WTC11 (cell line): ENCODE measurements around the gene DTX1. TPM values are rescaled to one million over a fixed set of nuclear protein-coding genes. Genes with fewer than 3 reads are reported as not detected.

Experiments
- ATAC-seq: fragments of 200-7000 bp; cut with Tn5 transposase; 2 replicates; pipeline ENCODE4 v1.10.0; 2021; ENCODE audit warnings: mild to moderate bottlenecking, moderate library complexity
- CTCF ChIA-PET: fragments of 300-600 bp; sonication (Branson Sonifier 250); formaldehyde crosslinking; loops from one replicate; lab custom pipeline; 2021; ENCODE audit warnings: antibody characterized with exemption; lab: Charles Lee
- POLR2A ChIA-PET: fragments of 350-600 bp; sonication (Branson Sonifier 250); formaldehyde crosslinking; loops from one replicate; lab custom pipeline; 2021; ENCODE audit warnings: antibody characterized with exemption; lab: Charles Lee
- DNase-seq: peaks from one replicate; pipeline ENCODE4 v3.0.0; 2021; ENCODE audit warnings: low spot score
- H3K27ac Mint-ChIP-seq: 2 replicates; pipeline ENCODE4 v1.8.0; 2021; ENCODE audit warnings: mixed read lengths
- H3K27me3 Mint-ChIP-seq: 2 replicates; pipeline ENCODE4 v1.8.0; 2021; ENCODE audit warnings: low read depth, mild to moderate bottlenecking, moderate library complexity, mixed read lengths
- H3K36me3 Mint-ChIP-seq: 2 replicates; pipeline ENCODE4 v1.8.0; 2021; ENCODE audit warnings: mixed read lengths
- H3K4me1 Mint-ChIP-seq: 2 replicates; pipeline ENCODE4 v1.8.0; 2022; ENCODE audit warnings: mixed read lengths
- H3K4me3 Mint-ChIP-seq: 2 replicates; pipeline ENCODE4 v1.8.0; 2021; ENCODE audit warnings: mild to moderate bottlenecking, moderate library complexity, mixed read lengths
- H3K9me3 Mint-ChIP-seq: 2 replicates; pipeline ENCODE4 v1.8.0; 2021; ENCODE audit warnings: mixed read lengths
- EMX1 ChIP-seq: fragments of 250-450 bp; sonication (Bioruptor Pico); IDR thresholded peaks from 2 replicates; pipeline ENCODE4 v1.8.0; 2021; ENCODE audit warnings: mild to moderate bottlenecking
- FOXJ3 ChIP-seq: sonication (generic); formaldehyde crosslinking; IDR thresholded peaks from 2 replicates; pipeline ENCODE4 v1.9.0; 2021; ENCODE audit warnings: missing genetic modification reagents, mild to moderate bottlenecking, borderline replicate concordance
- FOXK1 ChIP-seq: sonication (generic); formaldehyde crosslinking; IDR thresholded peaks from 2 replicates; pipeline ENCODE4 v1.8.0; 2022; ENCODE audit warnings: mild to moderate bottlenecking, moderate library complexity, missing genetic modification reagents
- NFATC4 ChIP-seq: fragments of 250-450 bp; sonication (Bioruptor Pico); IDR thresholded peaks from 2 replicates; pipeline ENCODE4 v1.9.0; 2021; ENCODE audit warnings: mild to moderate bottlenecking
- NFE2L1 ChIP-seq: sonication (generic); formaldehyde crosslinking; IDR thresholded peaks from 2 replicates; pipeline ENCODE4 v1.8.1; 2023; ENCODE audit warnings: missing genetic modification reagents
- NFYB ChIP-seq: sonication (generic); formaldehyde crosslinking; conservative IDR thresholded peaks from 2 replicates; pipeline ENCODE4 v1.8.0; 2022; ENCODE audit warnings: low read depth, missing genetic modification reagents
- NR3C1 ChIP-seq: sonication (generic); formaldehyde crosslinking; conservative IDR thresholded peaks from 2 replicates; pipeline ENCODE4 v1.8.1; 2023; ENCODE audit warnings: low read depth, mild to moderate bottlenecking, missing genetic modification reagents
- OVOL2 ChIP-seq: fragments of 250-450 bp; sonication (Bioruptor Pico); IDR thresholded peaks from 2 replicates; pipeline ENCODE4 v1.9.0; 2021; ENCODE audit warnings: mild to moderate bottlenecking, borderline replicate concordance
- PRRX2 ChIP-seq: fragments of 250-450 bp; sonication (Bioruptor Pico); IDR thresholded peaks from 2 replicates; pipeline ENCODE4 v1.8.0; 2021; ENCODE audit warnings: mild to moderate bottlenecking
- ZNF232 ChIP-seq: sonication (generic); formaldehyde crosslinking; IDR thresholded peaks from 2 replicates; pipeline ENCODE4 v1.8.0; 2022; ENCODE audit warnings: mild to moderate bottlenecking, missing genetic modification reagents
- ZNF423 ChIP-seq: fragments of 250-450 bp; sonication (Bioruptor Pico); IDR thresholded peaks from 2 replicates; pipeline ENCODE4 v2.1.2; 2022; ENCODE audit warnings: mild to moderate bottlenecking, moderate library complexity
- total RNA-seq: library from RNA; stranded (reverse); gene quantifications from 3 replicates; pipeline ENCODE4 v1.2.3, GENCODE V29; 2021
- TF ChIP-seq, protein P1 (sequence below): sonication (generic); formaldehyde crosslinking; IDR thresholded peaks from 2 replicates; pipeline ENCODE4 v1.8.0; 2022; ENCODE audit warnings: mild to moderate bottlenecking, missing genetic modification reagents
- TF ChIP-seq, protein P2 (sequence below): fragments of 250-450 bp; sonication (Bioruptor Pico); conservative IDR thresholded peaks from 2 replicates; pipeline ENCODE4 v1.9.0; 2021; ENCODE audit warnings: mild to moderate bottlenecking
- TF ChIP-seq, protein P3 (sequence below): sonication (generic); formaldehyde crosslinking; IDR thresholded peaks from 2 replicates; pipeline ENCODE4 v1.8.1; 2023; ENCODE audit warnings: mild to moderate bottlenecking, missing genetic modification reagents, borderline replicate concordance
- TF ChIP-seq, protein P4 (sequence below): sonication (generic); formaldehyde crosslinking; IDR thresholded peaks from 2 replicates; pipeline ENCODE4 v1.8.0; 2023; ENCODE audit warnings: missing genetic modification reagents
- TF ChIP-seq, protein P5 (sequence below): sonication (generic); formaldehyde crosslinking; IDR thresholded peaks from 2 replicates; pipeline ENCODE4 v1.8.1; 2023; ENCODE audit warnings: mild to moderate bottlenecking, moderate library complexity, missing genetic modification reagents
- TF ChIP-seq, protein P6 (sequence below): sonication (generic); formaldehyde crosslinking; IDR thresholded peaks from 2 replicates; pipeline ENCODE4 v1.8.1; 2022; ENCODE audit warnings: mild to moderate bottlenecking, missing genetic modification reagents, moderate library complexity, borderline replicate concordance
- TF ChIP-seq, protein P7 (sequence below): sonication (generic); formaldehyde crosslinking; IDR thresholded peaks from 2 replicates; pipeline ENCODE4 v1.8.1; 2022; ENCODE audit warnings: missing genetic modification reagents, borderline replicate concordance

The DTX1 gene
- total RNA-seq, 1 experiment from 2014 or later: 6.2 TPM

DNA sequence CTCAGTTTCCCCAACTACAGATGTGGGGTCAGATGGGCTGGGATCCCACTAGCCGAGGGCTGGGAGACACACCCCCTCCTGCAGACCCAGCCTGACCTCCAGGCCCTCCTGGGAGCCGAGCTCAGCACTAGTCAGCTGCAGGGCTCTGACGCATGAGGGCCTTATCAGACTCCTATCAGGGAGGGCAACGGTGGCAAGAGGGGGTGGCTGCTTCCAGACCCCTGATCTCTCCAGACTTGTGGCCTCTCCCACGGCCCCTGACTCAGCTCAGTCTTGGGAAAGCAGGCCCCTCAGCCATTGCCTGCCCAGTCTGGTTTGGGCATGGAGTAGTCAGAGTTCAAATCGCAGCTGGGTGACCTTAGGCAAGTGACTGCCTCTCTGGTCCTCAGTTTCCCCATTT, 76.5 kb downstream of the DTX1 start:
- H3K4me3 Mint-ChIP-seq: no peak overlapping the region
- ATAC-seq: no peak
- TF ChIP-seq NFATC4 (no peak), FOXJ3 (no peak), PRRX2 (CRISPR knock-in tag) (no peak), NR3C1 (no peak), OVOL2 (CRISPR knock-in tag) (no peak), EMX1 (CRISPR knock-in tag) (no peak), NFE2L1 (no peak), FOXK1 (CRISPR knock-in tag) (no peak), NFYB (CRISPR knock-in tag) (no peak), ZNF423 (CRISPR knock-in tag) (no peak), ZNF232 (no peak)
- TF ChIP-seq, protein P1, sequence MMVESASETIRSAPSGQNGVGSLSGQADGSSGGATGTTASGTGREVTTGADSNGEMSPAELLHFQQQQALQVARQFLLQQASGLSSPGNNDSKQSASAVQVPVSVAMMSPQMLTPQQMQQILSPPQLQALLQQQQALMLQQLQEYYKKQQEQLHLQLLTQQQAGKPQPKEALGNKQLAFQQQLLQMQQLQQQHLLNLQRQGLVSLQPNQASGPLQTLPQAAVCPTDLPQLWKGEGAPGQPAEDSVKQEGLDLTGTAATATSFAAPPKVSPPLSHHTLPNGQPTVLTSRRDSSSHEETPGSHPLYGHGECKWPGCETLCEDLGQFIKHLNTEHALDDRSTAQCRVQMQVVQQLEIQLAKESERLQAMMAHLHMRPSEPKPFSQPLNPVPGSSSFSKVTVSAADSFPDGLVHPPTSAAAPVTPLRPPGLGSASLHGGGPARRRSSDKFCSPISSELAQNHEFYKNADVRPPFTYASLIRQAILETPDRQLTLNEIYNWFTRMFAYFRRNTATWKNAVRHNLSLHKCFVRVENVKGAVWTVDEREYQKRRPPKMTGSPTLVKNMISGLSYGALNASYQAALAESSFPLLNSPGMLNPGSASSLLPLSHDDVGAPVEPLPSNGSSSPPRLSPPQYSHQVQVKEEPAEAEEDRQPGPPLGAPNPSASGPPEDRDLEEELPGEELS (CRISPR knock-in tag): no peak
- TF ChIP-seq, protein P2, sequence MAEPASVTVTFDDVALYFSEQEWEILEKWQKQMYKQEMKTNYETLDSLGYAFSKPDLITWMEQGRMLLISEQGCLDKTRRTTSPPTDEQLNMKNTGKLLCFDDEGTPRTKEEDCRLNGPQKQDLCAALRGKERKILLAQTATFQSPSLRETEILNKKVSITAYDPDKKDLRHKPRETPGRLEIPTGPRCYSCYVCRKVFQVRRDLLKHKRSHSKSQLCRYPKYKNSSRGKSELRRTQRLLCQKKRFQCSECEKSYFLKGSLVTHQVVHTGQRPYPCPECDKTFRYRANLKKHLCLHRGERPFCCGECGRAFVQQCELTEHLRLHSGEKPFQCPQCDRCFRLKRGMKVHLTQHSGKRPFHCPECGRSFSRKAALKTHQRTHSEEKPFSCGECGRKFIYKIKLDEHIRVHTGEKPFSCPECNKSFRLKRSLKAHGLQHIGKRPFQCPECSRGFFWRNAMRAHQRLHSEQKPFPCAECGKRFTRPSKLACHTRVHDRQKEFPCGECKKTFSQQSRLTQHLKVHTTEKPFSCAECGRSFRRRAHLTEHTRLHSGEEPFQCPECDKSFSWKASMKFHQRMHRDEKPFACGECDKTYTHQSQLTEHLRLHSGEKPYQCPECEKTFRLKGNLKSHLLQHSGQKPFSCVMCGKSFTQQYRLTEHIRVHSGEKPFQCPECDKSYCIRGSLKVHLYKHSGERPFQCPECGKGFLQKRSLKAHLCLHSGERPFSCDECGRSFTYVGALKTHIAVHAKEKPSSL (CRISPR knock-in tag): no peak
- TF ChIP-seq, protein P3, sequence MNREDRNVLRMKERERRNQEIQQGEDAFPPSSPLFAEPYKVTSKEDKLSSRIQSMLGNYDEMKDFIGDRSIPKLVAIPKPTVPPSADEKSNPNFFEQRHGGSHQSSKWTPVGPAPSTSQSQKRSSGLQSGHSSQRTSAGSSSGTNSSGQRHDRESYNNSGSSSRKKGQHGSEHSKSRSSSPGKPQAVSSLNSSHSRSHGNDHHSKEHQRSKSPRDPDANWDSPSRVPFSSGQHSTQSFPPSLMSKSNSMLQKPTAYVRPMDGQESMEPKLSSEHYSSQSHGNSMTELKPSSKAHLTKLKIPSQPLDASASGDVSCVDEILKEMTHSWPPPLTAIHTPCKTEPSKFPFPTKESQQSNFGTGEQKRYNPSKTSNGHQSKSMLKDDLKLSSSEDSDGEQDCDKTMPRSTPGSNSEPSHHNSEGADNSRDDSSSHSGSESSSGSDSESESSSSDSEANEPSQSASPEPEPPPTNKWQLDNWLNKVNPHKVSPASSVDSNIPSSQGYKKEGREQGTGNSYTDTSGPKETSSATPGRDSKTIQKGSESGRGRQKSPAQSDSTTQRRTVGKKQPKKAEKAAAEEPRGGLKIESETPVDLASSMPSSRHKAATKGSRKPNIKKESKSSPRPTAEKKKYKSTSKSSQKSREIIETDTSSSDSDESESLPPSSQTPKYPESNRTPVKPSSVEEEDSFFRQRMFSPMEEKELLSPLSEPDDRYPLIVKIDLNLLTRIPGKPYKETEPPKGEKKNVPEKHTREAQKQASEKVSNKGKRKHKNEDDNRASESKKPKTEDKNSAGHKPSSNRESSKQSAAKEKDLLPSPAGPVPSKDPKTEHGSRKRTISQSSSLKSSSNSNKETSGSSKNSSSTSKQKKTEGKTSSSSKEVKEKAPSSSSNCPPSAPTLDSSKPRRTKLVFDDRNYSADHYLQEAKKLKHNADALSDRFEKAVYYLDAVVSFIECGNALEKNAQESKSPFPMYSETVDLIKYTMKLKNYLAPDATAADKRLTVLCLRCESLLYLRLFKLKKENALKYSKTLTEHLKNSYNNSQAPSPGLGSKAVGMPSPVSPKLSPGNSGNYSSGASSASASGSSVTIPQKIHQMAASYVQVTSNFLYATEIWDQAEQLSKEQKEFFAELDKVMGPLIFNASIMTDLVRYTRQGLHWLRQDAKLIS: no peak
- TF ChIP-seq, protein P4, sequence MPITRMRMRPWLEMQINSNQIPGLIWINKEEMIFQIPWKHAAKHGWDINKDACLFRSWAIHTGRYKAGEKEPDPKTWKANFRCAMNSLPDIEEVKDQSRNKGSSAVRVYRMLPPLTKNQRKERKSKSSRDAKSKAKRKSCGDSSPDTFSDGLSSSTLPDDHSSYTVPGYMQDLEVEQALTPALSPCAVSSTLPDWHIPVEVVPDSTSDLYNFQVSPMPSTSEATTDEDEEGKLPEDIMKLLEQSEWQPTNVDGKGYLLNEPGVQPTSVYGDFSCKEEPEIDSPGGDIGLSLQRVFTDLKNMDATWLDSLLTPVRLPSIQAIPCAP (CRISPR knock-in tag): no peak
- TF ChIP-seq, protein P5, sequence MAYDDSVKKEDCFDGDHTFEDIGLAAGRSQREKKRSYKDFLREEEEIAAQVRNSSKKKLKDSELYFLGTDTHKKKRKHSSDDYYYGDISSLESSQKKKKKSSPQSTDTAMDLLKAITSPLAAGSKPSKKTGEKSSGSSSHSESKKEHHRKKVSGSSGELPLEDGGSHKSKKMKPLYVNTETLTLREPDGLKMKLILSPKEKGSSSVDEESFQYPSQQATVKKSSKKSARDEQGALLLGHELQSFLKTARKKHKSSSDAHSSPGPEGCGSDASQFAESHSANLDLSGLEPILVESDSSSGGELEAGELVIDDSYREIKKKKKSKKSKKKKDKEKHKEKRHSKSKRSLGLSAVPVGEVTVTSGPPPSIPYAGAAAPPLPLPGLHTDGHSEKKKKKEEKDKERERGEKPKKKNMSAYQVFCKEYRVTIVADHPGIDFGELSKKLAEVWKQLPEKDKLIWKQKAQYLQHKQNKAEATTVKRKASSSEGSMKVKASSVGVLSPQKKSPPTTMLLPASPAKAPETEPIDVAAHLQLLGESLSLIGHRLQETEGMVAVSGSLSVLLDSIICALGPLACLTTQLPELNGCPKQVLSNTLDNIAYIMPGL (CRISPR knock-in tag): no peak
- TF ChIP-seq, protein P6, sequence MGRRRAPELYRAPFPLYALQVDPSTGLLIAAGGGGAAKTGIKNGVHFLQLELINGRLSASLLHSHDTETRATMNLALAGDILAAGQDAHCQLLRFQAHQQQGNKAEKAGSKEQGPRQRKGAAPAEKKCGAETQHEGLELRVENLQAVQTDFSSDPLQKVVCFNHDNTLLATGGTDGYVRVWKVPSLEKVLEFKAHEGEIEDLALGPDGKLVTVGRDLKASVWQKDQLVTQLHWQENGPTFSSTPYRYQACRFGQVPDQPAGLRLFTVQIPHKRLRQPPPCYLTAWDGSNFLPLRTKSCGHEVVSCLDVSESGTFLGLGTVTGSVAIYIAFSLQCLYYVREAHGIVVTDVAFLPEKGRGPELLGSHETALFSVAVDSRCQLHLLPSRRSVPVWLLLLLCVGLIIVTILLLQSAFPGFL (CRISPR knock-in tag): no peak
- TF ChIP-seq, protein P7, sequence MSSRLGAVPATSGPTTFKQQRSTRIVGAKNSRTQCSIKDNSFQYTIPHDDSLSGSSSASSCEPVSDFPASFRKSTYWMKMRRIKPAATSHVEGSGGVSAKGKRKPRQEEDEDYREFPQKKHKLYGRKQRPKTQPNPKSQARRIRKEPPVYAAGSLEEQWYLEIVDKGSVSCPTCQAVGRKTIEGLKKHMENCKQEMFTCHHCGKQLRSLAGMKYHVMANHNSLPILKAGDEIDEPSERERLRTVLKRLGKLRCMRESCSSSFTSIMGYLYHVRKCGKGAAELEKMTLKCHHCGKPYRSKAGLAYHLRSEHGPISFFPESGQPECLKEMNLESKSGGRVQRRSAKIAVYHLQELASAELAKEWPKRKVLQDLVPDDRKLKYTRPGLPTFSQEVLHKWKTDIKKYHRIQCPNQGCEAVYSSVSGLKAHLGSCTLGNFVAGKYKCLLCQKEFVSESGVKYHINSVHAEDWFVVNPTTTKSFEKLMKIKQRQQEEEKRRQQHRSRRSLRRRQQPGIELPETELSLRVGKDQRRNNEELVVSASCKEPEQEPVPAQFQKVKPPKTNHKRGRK (CRISPR knock-in tag): no peak
- TF ChIP-seq, all 79 proteins: peak for 0
- DNase-seq: no peak
- peaks cover 18% of the 10 kb centered on the region for H3K4me1 Mint-ChIP-seq
- no peaks in the 10 kb centered on the region for H3K9me3 Mint-ChIP-seq
- ChIA-PET POLR2A (no interaction called here), CTCF (interaction anchor here (0.8 to 8.4 kb wide), 3 partner anchors 19 to 140 kb away, joined by 5 to 181 read pairs (median 13); partner anchors contain the start of gene CFAP73)
- peaks cover 26% of the 10 kb centered on the region for H3K27me3 Mint-ChIP-seq
- no peak overlapping the region for H3K27ac Mint-ChIP-seq
- H3K36me3 Mint-ChIP-seq: no peaks in the 10 kb centered on the region
